OCI-LY3 (cell line): ENCODE results near the gene AUTS2.

Source experiments
- EZH2phosphoT487 ChIP-seq: fragments of 200-600 bp; shearing (Covaris generic); IDR thresholded peaks from 2 replicates; pipeline ENCODE4 v1.6.1; 2018; ENCODE audit warnings: antibody characterized with exemption, mixed run types, low read depth
- TF ChIP-seq, protein P1 (sequence below): fragments of 200-600, 300-600 bp; sonication (generic); IDR thresholded peaks from 2 replicates; pipeline ENCODE4 v1.5.1; 2014; ENCODE audit warnings: antibody characterized with exemption, low read length, low read depth

- TF ChIP-seq, protein P1, sequence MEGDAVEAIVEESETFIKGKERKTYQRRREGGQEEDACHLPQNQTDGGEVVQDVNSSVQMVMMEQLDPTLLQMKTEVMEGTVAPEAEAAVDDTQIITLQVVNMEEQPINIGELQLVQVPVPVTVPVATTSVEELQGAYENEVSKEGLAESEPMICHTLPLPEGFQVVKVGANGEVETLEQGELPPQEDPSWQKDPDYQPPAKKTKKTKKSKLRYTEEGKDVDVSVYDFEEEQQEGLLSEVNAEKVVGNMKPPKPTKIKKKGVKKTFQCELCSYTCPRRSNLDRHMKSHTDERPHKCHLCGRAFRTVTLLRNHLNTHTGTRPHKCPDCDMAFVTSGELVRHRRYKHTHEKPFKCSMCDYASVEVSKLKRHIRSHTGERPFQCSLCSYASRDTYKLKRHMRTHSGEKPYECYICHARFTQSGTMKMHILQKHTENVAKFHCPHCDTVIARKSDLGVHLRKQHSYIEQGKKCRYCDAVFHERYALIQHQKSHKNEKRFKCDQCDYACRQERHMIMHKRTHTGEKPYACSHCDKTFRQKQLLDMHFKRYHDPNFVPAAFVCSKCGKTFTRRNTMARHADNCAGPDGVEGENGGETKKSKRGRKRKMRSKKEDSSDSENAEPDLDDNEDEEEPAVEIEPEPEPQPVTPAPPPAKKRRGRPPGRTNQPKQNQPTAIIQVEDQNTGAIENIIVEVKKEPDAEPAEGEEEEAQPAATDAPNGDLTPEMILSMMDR: no peak
- no peak for TF ChIP-seq EZH2phosphoT487
Observed at GRCh38 chr7:70585071-70585470, 986.8 kb downstream of the AUTS2 start.
